ENCODE measurements around the gene STK33.
A peak's percentile ranks its signal among the peaks of the same experiment; 100 is the strongest.

Gene STK33

DNA sequence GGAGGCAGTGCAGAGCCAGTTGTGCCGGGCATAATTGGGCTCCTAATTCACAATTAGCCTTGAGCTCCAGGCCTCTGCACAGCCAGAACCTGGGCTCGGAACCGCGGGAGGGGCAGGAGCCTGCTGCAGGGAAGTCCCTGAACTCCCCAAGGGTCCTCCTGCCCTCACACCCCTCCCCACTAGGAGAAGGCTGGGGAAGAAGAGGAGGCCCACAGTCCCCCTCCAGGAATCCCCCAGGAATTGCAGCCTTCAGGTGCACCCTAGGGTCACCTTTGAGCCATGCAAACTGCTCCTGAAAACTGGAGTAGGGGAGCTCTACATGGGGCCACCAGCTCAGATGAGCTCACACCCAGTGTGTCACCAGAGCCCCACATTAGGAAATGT, 236.5 kb downstream of the STK33 start:
- no peaks in the 10 kb centered on the region for H3K9me3 ChIP-seq (ENCODE audit: control insufficient read depth in 2 of 2, low read length in 2 of 2)
- peaks cover 35% of the 10 kb centered on the region for H3K4me1 ChIP-seq (ENCODE audit: control insufficient read depth, insufficient read depth, low read length)
- peak overlapping the region in 1 of 2 donors; percentile 57 for H3K4me3 ChIP-seq (ENCODE audit: low read length in 2 of 2)
- H3K27ac ChIP-seq (ENCODE audit: low read length): no peak overlapping the region
- H3K9ac ChIP-seq (ENCODE audit: low read length in 2 of 2): no peak overlapping the region
- H3K36me3 ChIP-seq (ENCODE audit: control insufficient read depth in 2 of 2, insufficient read depth in 2 of 2, low read length in 2 of 2): no peaks in the 10 kb centered on the region
- no peaks in the 10 kb centered on the region for H3K27me3 ChIP-seq (ENCODE audit: control insufficient read depth in 1 of 2, insufficient read depth in 2 of 2, low read length in 2 of 2)

- Histone ChIP-seq H3K4me3 (ENCODE audit: low read length in 2 of 2) (peak overlapping the region in 1 of 2 donors; percentile 57), H3K9me3 (ENCODE audit: control insufficient read depth in 2 of 2, low read length in 2 of 2) (no peaks in the 10 kb centered on the region), H3K9ac (ENCODE audit: low read length in 2 of 2) (no peak overlapping the region), H3K27ac (ENCODE audit: low read length) (no peak overlapping the region), H3K27me3 (ENCODE audit: control insufficient read depth in 1 of 2, insufficient read depth in 2 of 2, low read length in 2 of 2) (no peaks in the 10 kb centered on the region), H3K4me1 (ENCODE audit: control insufficient read depth, insufficient read depth, low read length) (peaks cover 35% of the 10 kb centered on the region), H3K36me3 (ENCODE audit: control insufficient read depth in 2 of 2, insufficient read depth in 2 of 2, low read length in 2 of 2) (no peaks in the 10 kb centered on the region)
Observed at GRCh38 chr11:8356721-8357504, 237.1 kb downstream of the STK33 start.

DNA sequence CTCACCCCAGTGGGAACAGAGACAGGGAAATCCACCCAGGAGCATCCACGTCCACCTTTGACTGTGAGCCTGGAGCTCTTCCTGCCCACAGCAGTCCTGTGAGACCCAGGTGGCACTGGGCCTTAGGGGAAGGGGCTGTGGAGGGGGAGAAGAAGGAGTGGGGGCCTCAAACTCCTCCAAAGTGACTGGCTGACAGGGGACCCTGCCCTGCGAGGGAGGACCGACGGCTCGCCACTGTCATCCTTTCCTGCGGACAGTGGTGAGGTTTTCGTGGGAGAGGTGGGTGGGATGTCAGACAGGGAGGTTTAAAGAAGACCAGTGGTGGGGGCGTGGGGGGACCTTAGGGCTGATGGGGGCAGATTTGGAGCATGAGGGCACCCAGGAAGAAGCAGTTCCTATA, 237.8 kb downstream of the STK33 start:
- H3K4me1 ChIP-seq (ENCODE audit: control insufficient read depth, insufficient read depth, low read length): peaks cover 35% of the 10 kb centered on the region
- no peaks in the 10 kb centered on the region for H3K9me3 ChIP-seq (ENCODE audit: control insufficient read depth in 2 of 2, low read length in 2 of 2)
- no peak overlapping the region for H3K4me3 ChIP-seq (ENCODE audit: low read length in 2 of 2)
- no peak overlapping the region for H3K9ac ChIP-seq (ENCODE audit: low read length in 2 of 2)
- H3K27me3 ChIP-seq (ENCODE audit: control insufficient read depth in 1 of 2, insufficient read depth in 2 of 2, low read length in 2 of 2): no peaks in the 10 kb centered on the region
- H3K36me3 ChIP-seq (ENCODE audit: control insufficient read depth in 2 of 2, insufficient read depth in 2 of 2, low read length in 2 of 2): no peaks in the 10 kb centered on the region
- no peak overlapping the region for H3K27ac ChIP-seq (ENCODE audit: low read length)

DNA sequence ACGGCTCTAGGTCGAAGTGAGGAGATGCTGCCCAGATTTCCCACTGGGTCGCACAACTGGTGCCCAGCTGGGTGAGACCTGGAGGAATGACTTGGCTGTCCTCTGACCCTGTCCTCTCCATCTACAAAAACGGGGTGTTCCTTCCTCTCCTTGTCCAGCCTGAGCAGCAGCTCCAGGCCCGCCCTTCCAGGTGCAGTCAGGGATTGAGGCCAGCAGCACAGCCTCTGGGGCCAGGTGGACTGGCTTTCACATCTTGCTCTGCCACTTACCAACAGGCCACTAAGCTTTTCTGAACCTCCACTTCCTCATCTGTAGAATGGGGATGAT, 238.6 kb downstream of the STK33 start:
- no peaks in the 10 kb centered on the region for H3K27me3 ChIP-seq (ENCODE audit: control insufficient read depth in 1 of 2, insufficient read depth in 2 of 2, low read length in 2 of 2)
- no peaks in the 10 kb centered on the region for H3K9me3 ChIP-seq (ENCODE audit: control insufficient read depth in 2 of 2, low read length in 2 of 2)
- no peaks in the 10 kb centered on the region for H3K36me3 ChIP-seq (ENCODE audit: control insufficient read depth in 2 of 2, insufficient read depth in 2 of 2, low read length in 2 of 2)
- H3K9ac ChIP-seq (ENCODE audit: low read length in 2 of 2): no peak overlapping the region
- peaks cover 35% of the 10 kb centered on the region for H3K4me1 ChIP-seq (ENCODE audit: control insufficient read depth, insufficient read depth, low read length)
- H3K27ac ChIP-seq (ENCODE audit: low read length): peak overlapping the region; percentile 64
- no peak overlapping the region for H3K4me3 ChIP-seq (ENCODE audit: low read length in 2 of 2)

GRCh38 chr11:8354622-8355415, 239.2 kb downstream of the STK33 start:
- H3K27ac ChIP-seq (ENCODE audit: low read length): peak overlapping the region; percentile 64
- H3K9ac ChIP-seq (ENCODE audit: low read length in 2 of 2): peak overlapping the region; percentile 36 to 50
- H3K4me3 ChIP-seq (ENCODE audit: low read length in 2 of 2): peak overlapping the region; percentile 51 to 72
- H3K4me1 ChIP-seq (ENCODE audit: control insufficient read depth, insufficient read depth, low read length): peaks cover 35% of the 10 kb centered on the region
- H3K36me3 ChIP-seq (ENCODE audit: control insufficient read depth in 2 of 2, insufficient read depth in 2 of 2, low read length in 2 of 2): no peaks in the 10 kb centered on the region
- H3K9me3 ChIP-seq (ENCODE audit: control insufficient read depth in 2 of 2, low read length in 2 of 2): no peaks in the 10 kb centered on the region
- no peaks in the 10 kb centered on the region for H3K27me3 ChIP-seq (ENCODE audit: control insufficient read depth in 1 of 2, insufficient read depth in 2 of 2, low read length in 2 of 2)

DNA sequence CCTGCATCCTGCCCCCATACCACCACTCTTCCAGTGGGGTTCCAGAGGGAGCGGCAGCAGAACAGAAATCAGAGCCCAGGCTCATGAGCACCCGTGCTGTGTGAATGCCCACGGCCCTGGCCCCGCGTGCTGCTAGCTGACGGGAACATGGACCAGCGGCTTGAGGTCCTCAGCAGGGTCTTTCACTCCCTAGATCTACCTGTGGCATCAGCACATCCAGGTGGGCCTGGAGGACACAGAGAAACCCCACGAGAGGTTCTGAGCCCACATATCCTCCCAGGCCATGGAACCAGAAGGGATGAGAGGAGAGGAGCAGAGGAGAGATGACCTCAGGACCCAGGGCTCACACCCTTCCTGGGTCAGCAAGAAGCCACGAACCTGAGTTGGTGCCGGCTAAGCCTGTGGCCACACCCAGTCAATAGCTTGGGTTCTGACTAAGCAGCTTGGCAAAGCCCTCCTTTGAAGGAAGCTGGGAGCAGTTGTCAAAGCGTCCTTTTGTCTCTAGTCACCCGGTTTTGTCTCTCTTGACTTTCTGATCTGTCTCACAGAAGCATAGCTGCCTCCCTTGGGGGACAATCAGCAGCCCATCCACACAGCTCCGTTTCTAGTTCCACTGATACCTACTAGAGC, 241.0 kb downstream of the STK33 start:
- no peak overlapping the region for H3K4me3 ChIP-seq (ENCODE audit: low read length in 2 of 2)
- peaks cover 35% of the 10 kb centered on the region for H3K4me1 ChIP-seq (ENCODE audit: control insufficient read depth, insufficient read depth, low read length)
- no peak overlapping the region for H3K27ac ChIP-seq (ENCODE audit: low read length)
- H3K9ac ChIP-seq (ENCODE audit: low read length in 2 of 2): no peak overlapping the region
- no peaks in the 10 kb centered on the region for H3K36me3 ChIP-seq (ENCODE audit: control insufficient read depth in 2 of 2, insufficient read depth in 2 of 2, low read length in 2 of 2)
- no peaks in the 10 kb centered on the region for H3K9me3 ChIP-seq (ENCODE audit: control insufficient read depth in 2 of 2, low read length in 2 of 2)
- no peaks in the 10 kb centered on the region for H3K27me3 ChIP-seq (ENCODE audit: control insufficient read depth in 1 of 2, insufficient read depth in 2 of 2, low read length in 2 of 2)

DNA sequence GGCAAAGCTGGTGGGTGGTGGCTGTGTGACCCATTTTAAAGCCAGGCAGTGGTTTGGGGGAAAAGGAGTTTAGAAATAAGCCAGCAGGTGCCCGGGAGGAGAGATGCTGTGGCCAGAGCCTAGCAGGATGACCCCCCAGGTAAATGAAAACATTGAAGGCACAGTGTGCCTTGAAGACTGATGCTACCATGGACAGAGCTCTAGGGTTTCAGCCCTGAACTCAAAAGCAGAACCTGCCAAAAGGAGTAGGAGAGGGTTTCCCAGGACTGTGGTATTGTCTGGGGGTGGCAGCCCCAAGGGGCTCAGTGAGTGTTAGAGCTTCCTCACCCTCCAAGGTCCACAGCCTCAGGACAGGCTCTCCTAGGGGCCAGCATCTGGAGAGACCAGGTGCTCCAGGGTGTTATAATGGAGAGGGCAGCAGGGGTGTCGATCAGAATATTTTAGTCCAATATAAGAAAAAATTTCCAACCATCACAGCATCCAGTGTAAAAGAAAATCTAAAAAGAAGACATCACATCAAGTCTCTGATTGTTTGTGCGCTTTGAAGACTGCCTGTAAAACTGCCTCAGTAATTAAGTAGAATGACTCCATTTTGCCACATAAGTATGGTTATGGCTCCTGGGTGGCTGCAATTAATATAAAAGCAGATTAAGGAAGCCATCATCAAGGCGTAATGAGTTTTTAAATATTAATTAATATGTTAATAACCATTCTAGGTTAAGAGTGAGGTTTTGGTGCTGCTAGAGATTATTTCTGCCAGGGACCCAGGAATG, 241.7 kb downstream of the STK33 start:
- H3K36me3 ChIP-seq (ENCODE audit: control insufficient read depth in 2 of 2, insufficient read depth in 2 of 2, low read length in 2 of 2): no peaks in the 10 kb centered on the region
- H3K27ac ChIP-seq (ENCODE audit: low read length): no peak overlapping the region
- H3K9me3 ChIP-seq (ENCODE audit: control insufficient read depth in 2 of 2, low read length in 2 of 2): no peaks in the 10 kb centered on the region
- H3K9ac ChIP-seq (ENCODE audit: low read length in 2 of 2): no peak overlapping the region
- H3K4me1 ChIP-seq (ENCODE audit: control insufficient read depth, insufficient read depth, low read length): peaks cover 28% of the 10 kb centered on the region
- no peak overlapping the region for H3K4me3 ChIP-seq (ENCODE audit: low read length in 2 of 2)
- H3K27me3 ChIP-seq (ENCODE audit: control insufficient read depth in 1 of 2, insufficient read depth in 2 of 2, low read length in 2 of 2): no peaks in the 10 kb centered on the region

GRCh38 chr11:8351223-8351622, 242.8 kb downstream of the STK33 start:
- no peak overlapping the region for H3K9ac ChIP-seq (ENCODE audit: low read length in 2 of 2)
- H3K27me3 ChIP-seq (ENCODE audit: control insufficient read depth in 1 of 2, insufficient read depth in 2 of 2, low read length in 2 of 2): no peaks in the 10 kb centered on the region

GRCh38 chr11:8347978-8348377, 246.1 kb downstream of the STK33 start:
- no peaks in the 10 kb centered on the region for H3K9me3 ChIP-seq (ENCODE audit: control insufficient read depth in 2 of 2, low read length in 2 of 2)
- H3K9ac ChIP-seq (ENCODE audit: low read length in 2 of 2): no peak overlapping the region
- H3K27ac ChIP-seq (ENCODE audit: low read length): no peak overlapping the region
- H3K27me3 ChIP-seq (ENCODE audit: control insufficient read depth in 1 of 2, insufficient read depth in 2 of 2, low read length in 2 of 2): no peaks in the 10 kb centered on the region
- no peaks in the 10 kb centered on the region for H3K36me3 ChIP-seq (ENCODE audit: control insufficient read depth in 2 of 2, insufficient read depth in 2 of 2, low read length in 2 of 2)
- H3K4me1 ChIP-seq (ENCODE audit: control insufficient read depth, insufficient read depth, low read length): no peaks in the 10 kb centered on the region
- no peak overlapping the region for H3K4me3 ChIP-seq (ENCODE audit: low read length in 2 of 2)

More at GRCh38 chr11:8351223-8351622, 242.8 kb downstream of the STK33 start:
- H3K4me1 ChIP-seq (ENCODE audit: control insufficient read depth, insufficient read depth, low read length): peaks cover 17% of the 10 kb centered on the region
- no peaks in the 10 kb centered on the region for H3K36me3 ChIP-seq (ENCODE audit: control insufficient read depth in 2 of 2, insufficient read depth in 2 of 2, low read length in 2 of 2)
- H3K9me3 ChIP-seq (ENCODE audit: control insufficient read depth in 2 of 2, low read length in 2 of 2): no peaks in the 10 kb centered on the region
- H3K27ac ChIP-seq (ENCODE audit: low read length): no peak overlapping the region
- no peak overlapping the region for H3K4me3 ChIP-seq (ENCODE audit: low read length in 2 of 2)

DNA sequence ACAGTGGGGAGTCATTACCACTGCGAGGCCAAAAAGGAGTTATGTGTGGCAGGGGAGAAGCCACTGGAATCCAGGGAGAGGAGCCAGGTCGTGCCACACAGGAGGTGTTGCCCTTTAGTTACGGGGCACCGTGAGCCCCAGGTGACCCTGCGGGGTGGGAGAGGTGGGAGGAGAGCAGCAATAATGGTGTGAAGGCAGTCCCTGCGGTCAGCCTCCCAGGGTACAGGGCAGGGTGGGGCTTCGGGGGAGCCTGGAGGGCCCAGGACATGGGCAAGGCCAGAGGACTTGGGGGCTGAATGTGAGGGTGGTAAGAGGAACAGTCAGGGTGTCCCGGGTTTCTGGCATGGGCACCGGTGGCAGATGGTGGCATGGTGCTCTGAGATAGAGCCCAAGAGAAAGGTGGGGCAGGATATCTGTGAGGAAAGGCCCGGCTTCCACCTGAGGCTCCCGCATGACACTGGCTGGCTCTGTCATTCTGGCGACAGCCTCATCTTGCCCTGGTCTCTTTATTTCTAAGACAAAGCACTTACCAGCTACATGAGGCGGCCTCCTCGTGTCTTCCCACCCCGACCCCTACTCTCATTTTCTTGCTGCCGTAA, 247.8 kb downstream of the STK33 start:
- Histone ChIP-seq H3K27me3 (ENCODE audit: control insufficient read depth in 1 of 2, insufficient read depth in 2 of 2, low read length in 2 of 2) (no peaks in the 10 kb centered on the region), H3K4me3 (ENCODE audit: low read length in 2 of 2) (no peak overlapping the region), H3K36me3 (ENCODE audit: control insufficient read depth in 2 of 2, insufficient read depth in 2 of 2, low read length in 2 of 2) (no peaks in the 10 kb centered on the region), H3K9ac (ENCODE audit: low read length in 2 of 2) (no peak overlapping the region), H3K4me1 (ENCODE audit: control insufficient read depth, insufficient read depth, low read length) (no peaks in the 10 kb centered on the region), H3K27ac (ENCODE audit: low read length) (no peak overlapping the region), H3K9me3 (ENCODE audit: control insufficient read depth in 2 of 2, low read length in 2 of 2) (no peaks in the 10 kb centered on the region)
